ENCODE results near the gene CCNB3.

The CCNB3 gene

DNA sequence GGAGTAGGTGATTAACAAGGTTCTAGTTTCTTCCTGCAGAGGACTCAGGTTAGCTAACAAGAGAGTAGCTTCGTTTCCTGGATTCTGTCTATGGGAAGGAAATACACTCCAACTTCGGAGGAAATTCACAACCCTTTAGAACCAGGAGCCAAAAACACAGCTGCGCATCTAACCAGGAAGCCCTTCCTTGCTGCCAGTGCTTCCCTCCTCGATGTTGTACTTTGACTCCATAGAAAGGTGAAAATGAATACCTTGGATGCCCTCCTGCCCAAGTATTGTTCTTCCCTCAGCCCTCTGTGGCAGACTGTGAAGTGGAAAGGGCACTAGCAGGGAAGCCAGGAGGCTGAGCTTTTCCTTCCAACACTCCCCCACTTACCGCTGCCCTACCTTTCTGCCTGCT is 38.8 kb upstream of the CCNB3 start:
- TF ChIP-seq SP1 (IDR thresholded peaks at IDR 0.05) (no peak), TARDBP (IDR thresholded peaks at IDR 0.05) (no peak), PKNOX1 (IDR thresholded peaks at IDR 0.05) (no peak), FOXM1 (IDR thresholded peaks at IDR 0.05; ENCODE audit: borderline replicate concordance) (no peak)
- no peak for DNase-seq (ENCODE audit: extremely low spot score)
- POLR2A ChIA-PET = no interaction called here
- CTCF ChIA-PET = interaction anchor here (0.7 kb wide), 1 partner anchor 205 kb away, joined by 3 read pairs; no protein-coding TSS in a partner anchor

GRCh38 chrX:50167366-50167765 is 37.2 kb upstream of the CCNB3 start:
- TF ChIP-seq TARDBP (IDR thresholded peaks at IDR 0.05) = no peak
- no peak for TF ChIP-seq SUZ12 (IDR thresholded peaks at IDR 0.05)
- TF ChIP-seq BHLHE40 (IDR thresholded peaks at IDR 0.05; ENCODE audit: borderline replicate concordance) = no peak

DNA sequence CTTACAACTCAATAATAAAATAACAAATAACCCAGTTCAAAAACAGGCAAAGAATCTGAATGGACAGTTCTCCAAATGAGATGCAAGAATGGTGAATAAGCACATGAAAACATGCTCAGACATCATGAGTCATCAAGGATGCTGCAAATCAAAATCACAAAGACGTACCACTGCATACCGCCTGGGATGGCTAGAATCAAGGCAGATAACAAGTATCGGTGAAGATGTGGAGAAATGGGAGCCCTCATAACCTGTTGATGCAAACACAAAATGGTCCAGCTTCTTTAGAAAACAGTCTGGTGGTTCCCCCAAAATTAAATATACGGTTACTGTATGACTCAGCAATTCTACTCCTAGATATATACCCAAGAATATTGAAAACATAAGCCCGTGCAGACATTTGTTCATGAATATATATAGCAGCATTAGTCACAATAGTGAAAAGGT is 36.3 kb upstream of the CCNB3 start:
- no peak for DNase-seq (ENCODE audit: extremely low spot score)
- POLR2A ChIA-PET = no interaction called here
- CTCF ChIA-PET = no interaction called here
- TF ChIP-seq ZNF384 (IDR thresholded peaks at IDR 0.05) (no peak), PKNOX1 (IDR thresholded peaks at IDR 0.05) (no peak), L3MBTL2 (conservative IDR thresholded peaks at IDR 0.05) (no peak), ARNT (IDR thresholded peaks at IDR 0.05) (no peak), FOXA1 (IDR thresholded peaks at IDR 0.05) (no peak), BHLHE40 (IDR thresholded peaks at IDR 0.05; ENCODE audit: borderline replicate concordance) (no peak), FOXK2 (IDR thresholded peaks at IDR 0.05) (no peak), FOXM1 (IDR thresholded peaks at IDR 0.05; ENCODE audit: borderline replicate concordance) (no peak), HDGF (IDR thresholded peaks at IDR 0.05; ENCODE audit: borderline replicate concordance) (no peak), CTBP1 (IDR thresholded peaks at IDR 0.05; ENCODE audit: borderline replicate concordance) (no peak), LEF1 (IDR thresholded peaks at IDR 0.05; ENCODE audit: borderline replicate concordance) (no peak), NFRKB (IDR thresholded peaks at IDR 0.05) (no peak)

More at GRCh38 chrX:50167366-50167765, 37.2 kb upstream of the CCNB3 start:
- no peak for DNase-seq (ENCODE audit: extremely low spot score)
- CTCF ChIA-PET = no interaction called here
- POLR2A ChIA-PET = no interaction called here

DNA sequence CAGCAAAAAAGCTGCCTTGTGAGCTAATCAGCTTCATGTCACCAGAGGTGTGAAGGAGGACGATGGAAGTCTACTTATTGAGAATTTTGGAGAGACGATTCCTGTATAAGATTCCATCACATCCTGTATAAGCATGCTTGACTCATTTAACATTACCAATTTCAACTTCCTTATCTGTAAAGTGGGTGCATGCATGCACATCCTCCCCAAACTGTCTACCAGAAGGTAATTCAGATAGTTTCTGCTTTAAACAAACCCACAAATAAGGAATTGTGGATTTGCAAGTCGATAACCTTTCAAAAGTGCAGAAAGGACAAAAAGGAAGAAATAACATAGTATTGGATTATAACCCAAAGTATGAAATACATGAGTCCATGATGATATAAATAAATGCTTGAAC is 34.8 kb upstream of the CCNB3 start:
- CTCF ChIA-PET = no interaction called here

DNA sequence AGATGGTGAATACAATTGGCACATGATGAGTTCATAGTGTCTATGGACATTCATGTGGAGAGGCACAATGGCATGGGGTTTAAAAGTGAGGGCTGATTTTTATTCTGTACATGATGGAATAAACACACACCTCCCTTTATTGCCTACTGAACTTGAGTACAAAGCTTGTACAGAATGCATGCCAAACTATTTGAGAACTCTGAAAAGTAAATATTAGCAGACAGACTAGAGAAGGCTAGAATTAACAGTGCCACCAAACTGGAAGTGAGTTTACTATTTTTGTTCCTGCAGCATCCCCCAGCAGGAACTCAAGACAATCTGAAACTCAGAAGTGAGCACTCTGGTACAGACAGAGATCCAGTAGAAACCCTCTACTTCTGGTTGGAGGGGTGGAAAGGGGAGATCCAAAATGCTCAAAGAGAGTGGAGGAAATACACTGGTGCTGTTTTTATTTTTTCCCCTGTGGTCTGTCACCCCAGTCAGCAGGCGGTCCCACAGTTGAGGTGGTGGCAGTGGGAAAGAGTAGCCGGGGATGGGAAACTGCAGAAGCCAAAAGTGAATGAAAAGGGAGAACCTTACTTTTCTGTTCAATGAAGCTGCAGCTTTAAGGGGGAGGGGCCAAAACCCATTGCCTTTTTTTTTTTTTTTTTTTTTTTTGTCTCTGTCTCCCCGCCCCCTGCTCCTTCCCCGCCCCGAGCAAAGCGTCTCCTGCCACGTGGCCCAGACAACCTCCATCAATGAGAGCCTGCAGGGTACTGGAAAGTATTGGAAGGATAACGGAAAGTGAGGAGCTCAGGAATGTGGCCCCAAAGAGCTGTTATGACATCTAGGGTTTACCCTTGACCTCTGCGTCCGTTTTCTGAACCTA is 24.3 kb upstream of the CCNB3 start:
- peak; percentile 33 for DNase-seq (ENCODE audit: extremely low spot score)
- TF ChIP-seq BHLHE40 (IDR thresholded peaks at IDR 0.05; ENCODE audit: borderline replicate concordance) (no peak), L3MBTL2 (conservative IDR thresholded peaks at IDR 0.05) (peak; percentile 33; the same call in 1 of the 2 replicates), ZNF384 (IDR thresholded peaks at IDR 0.05) (peak; percentile 52; the same call in 1 of the 2 replicates)
- CTCF ChIA-PET = no interaction called here
- POLR2A ChIA-PET = no interaction called here

More for the DNA sequence above, 34.8 kb upstream of the CCNB3 start:
- POLR2A ChIA-PET = no interaction called here
- TF ChIP-seq ELF4 (IDR thresholded peaks at IDR 0.05) (no peak), TARDBP (IDR thresholded peaks at IDR 0.05) (no peak), FOXA1 (IDR thresholded peaks at IDR 0.05) (no peak), L3MBTL2 (conservative IDR thresholded peaks at IDR 0.05) (no peak), FOXM1 (IDR thresholded peaks at IDR 0.05; ENCODE audit: borderline replicate concordance) (no peak), HDGF (IDR thresholded peaks at IDR 0.05; ENCODE audit: borderline replicate concordance) (no peak), SUZ12 (IDR thresholded peaks at IDR 0.05) (no peak), CTBP1 (IDR thresholded peaks at IDR 0.05; ENCODE audit: borderline replicate concordance) (no peak), PKNOX1 (IDR thresholded peaks at IDR 0.05) (no peak), NFRKB (IDR thresholded peaks at IDR 0.05) (no peak), BHLHE40 (IDR thresholded peaks at IDR 0.05; ENCODE audit: borderline replicate concordance) (no peak), ARNT (IDR thresholded peaks at IDR 0.05) (no peak), LEF1 (IDR thresholded peaks at IDR 0.05; ENCODE audit: borderline replicate concordance) (no peak), SP1 (IDR thresholded peaks at IDR 0.05) (no peak), FOXK2 (IDR thresholded peaks at IDR 0.05) (no peak), ZNF384 (IDR thresholded peaks at IDR 0.05) (no peak)
- DNase-seq (ENCODE audit: extremely low spot score) = no peak

DNA sequence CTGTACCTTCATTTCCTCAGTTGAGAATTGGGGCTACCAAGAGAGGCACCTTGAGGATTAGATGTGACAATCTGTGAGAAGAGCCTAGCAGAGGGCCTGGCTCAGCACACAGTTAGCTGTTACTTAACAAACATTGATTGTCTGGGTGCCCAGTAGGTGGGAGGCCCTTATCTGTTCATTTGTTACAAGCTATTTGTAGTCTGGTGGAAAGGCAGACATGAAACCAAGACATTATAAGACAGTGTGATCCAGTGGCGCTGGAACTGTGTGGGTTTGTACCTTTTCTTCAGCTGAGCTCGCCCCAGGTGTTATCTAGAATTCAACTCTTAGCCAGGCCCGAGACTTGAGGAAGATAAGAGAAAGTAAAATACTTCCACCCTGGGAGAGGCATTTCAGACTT is 20.7 kb upstream of the CCNB3 start:
- ChIA-PET POLR2A (no interaction called here), CTCF (no interaction called here)
- no peak for DNase-seq (ENCODE audit: extremely low spot score)
- TF ChIP-seq L3MBTL2 (conservative IDR thresholded peaks at IDR 0.05) (no peak), HDGF (IDR thresholded peaks at IDR 0.05; ENCODE audit: borderline replicate concordance) (no peak), TARDBP (IDR thresholded peaks at IDR 0.05) (no peak)

Measured in HEK293T (cell line).